Left ventricle myocardium inferior (tissue), 1 donor: ENCODE data around the gene FAM98B. TPM values are rescaled to one million over a fixed set of nuclear protein-coding genes. Genes with fewer than 3 reads are reported as not detected.

Experiments
- DNase-seq: peaks from one replicate; pipeline ENCODE4 v3.0.0-alpha.2; 2020
- H3K27ac ChIP-seq: fragments of 200-600 bp; replicated peaks from 2 replicates; pipeline ENCODE4 v1.8.0; 2021
- H3K27me3 ChIP-seq: fragments of 200-600 bp; 2 replicates; pipeline ENCODE4 v1.8.0; 2021; ENCODE audit warnings: low read depth
- H3K36me3 ChIP-seq: fragments of 200-600 bp; 2 replicates; pipeline ENCODE4 v1.8.0; 2021
- H3K4me1 ChIP-seq: fragments of 200-600 bp; 2 replicates; pipeline ENCODE4 v1.8.0; 2021
- H3K4me3 ChIP-seq: fragments of 200-600 bp; 2 replicates; pipeline ENCODE4 v1.8.0; 2021; ENCODE audit warnings: mild to moderate bottlenecking, moderate library complexity
- H3K9me3 ChIP-seq: fragments of 200-600 bp; replicated peaks from 2 replicates; pipeline ENCODE4 v1.8.0; 2021
- intact Hi-C: fragments of 100-400 bp; cut with micrococcal nuclease; formaldehyde crosslinking; loops from one replicate; pipeline ENCODE4 v1.11.0; 2022
- total RNA-seq: library from RNA; stranded (reverse); fragmentation: NEBNext Ultra II Directional; extraction: Animal tissue kit (Norgen Biotek cat#: 25700); gene quantifications from one replicate; pipeline ENCODE4 v1.2.1, GENCODE V29; 2021
- TF ChIP-seq, protein P1 (sequence below): fragments of 200-600 bp; IDR thresholded peaks from 2 replicates; pipeline ENCODE4 v1.8.0; 2021; ENCODE audit warnings: antibody characterized with exemption, mild to moderate bottlenecking, borderline replicate concordance
- donor health status: DM: no; HTN: yes; CAD: no; lungs with severe emphysema.

Gene FAM98B
- total RNA-seq, 1 donor from 2014 or later, result 28.7 TPM

DNA sequence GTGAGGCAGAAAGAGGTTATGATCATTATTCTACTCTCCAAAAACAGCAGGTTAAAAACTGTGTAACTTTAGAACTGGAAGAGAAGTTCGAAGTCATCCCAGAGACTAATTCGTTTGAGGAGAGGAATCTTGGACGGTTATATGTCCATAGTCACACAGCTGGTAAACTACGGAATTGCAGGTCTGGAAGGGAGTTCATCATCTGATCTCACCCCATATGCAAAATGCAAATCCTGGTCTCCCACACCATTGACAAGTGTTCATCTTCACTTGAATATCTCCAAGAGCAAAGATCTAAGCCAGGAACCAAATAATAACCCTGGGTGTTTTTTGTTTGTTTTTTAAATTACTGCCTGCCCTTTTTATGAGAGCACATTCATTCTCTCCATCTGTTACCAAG is 53.1 kb downstream of the FAM98B start:
- H3K4me3 ChIP-seq, result no peak overlapping the region
- intact Hi-C loops, result no loop called here
- TF ChIP-seq, protein P1, sequence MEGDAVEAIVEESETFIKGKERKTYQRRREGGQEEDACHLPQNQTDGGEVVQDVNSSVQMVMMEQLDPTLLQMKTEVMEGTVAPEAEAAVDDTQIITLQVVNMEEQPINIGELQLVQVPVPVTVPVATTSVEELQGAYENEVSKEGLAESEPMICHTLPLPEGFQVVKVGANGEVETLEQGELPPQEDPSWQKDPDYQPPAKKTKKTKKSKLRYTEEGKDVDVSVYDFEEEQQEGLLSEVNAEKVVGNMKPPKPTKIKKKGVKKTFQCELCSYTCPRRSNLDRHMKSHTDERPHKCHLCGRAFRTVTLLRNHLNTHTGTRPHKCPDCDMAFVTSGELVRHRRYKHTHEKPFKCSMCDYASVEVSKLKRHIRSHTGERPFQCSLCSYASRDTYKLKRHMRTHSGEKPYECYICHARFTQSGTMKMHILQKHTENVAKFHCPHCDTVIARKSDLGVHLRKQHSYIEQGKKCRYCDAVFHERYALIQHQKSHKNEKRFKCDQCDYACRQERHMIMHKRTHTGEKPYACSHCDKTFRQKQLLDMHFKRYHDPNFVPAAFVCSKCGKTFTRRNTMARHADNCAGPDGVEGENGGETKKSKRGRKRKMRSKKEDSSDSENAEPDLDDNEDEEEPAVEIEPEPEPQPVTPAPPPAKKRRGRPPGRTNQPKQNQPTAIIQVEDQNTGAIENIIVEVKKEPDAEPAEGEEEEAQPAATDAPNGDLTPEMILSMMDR, result no peak
- no peaks in the 10 kb centered on the region for H3K9me3 ChIP-seq
- no peak overlapping the region for H3K27ac ChIP-seq
- DNase-seq, result no peak
- H3K27me3 ChIP-seq, result no peaks in the 10 kb centered on the region
- H3K36me3 ChIP-seq, result no peaks in the 10 kb centered on the region
- H3K4me1 ChIP-seq, result peaks cover 7% of the 10 kb centered on the region

DNA sequence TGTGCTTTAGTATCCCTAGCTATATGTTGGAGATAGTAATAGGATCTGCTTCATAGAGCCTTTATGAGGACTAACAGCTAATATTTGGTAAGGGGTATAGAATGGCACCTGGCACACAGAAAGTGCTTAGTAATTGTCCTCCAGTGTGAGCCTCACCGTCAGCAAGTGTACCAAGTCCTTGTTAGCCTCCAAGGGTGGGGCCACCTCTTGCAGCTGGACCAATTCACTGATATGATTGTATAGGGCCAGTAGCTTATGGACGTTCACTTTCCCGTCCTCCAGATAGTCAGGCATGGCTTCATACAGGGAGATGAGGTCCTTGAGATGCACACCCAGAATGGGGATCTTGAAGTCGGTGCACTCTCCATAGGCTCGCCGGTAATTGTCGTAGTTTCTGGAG is 53.6 kb downstream of the FAM98B start:
- Histone ChIP-seq H3K27me3 (no peaks in the 10 kb centered on the region), H3K4me1 (peaks cover 7% of the 10 kb centered on the region), H3K36me3 (no peaks in the 10 kb centered on the region), H3K4me3 (no peak overlapping the region), H3K9me3 (no peaks in the 10 kb centered on the region), H3K27ac (no peak overlapping the region)
- TF ChIP-seq, protein P1, result no peak
- intact Hi-C loops, result no loop called here
- no peak for DNase-seq

DNA sequence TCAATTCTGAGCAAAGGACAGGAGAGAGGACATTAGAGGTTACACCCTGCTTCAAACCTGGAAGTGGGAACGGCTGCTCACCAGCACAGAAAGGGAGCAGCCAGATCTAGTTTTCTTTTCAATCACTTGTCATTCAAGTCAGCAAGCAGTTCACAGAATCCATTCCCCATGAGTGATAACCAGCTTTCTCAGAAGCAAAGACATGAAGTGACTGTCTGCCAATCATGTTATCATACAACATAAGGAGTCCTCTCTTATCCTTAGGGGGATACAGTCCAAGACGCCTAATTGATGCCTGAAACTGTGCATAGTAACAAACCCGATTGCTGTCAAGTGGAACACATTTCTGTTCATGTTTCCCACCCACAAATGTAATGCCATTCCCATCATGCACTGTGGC is 54.7 kb downstream of the FAM98B start:
- intact Hi-C loops, result no loop called here
- H3K27me3 ChIP-seq, result peaks cover 7% of the 10 kb centered on the region
- no peaks in the 10 kb centered on the region for H3K36me3 ChIP-seq
- no peak overlapping the region for H3K4me3 ChIP-seq
- H3K27ac ChIP-seq, result no peak overlapping the region
- TF ChIP-seq, protein P1, result no peak
- no peak for DNase-seq
- peaks cover 7% of the 10 kb centered on the region for H3K4me1 ChIP-seq
- no peaks in the 10 kb centered on the region for H3K9me3 ChIP-seq

DNA sequence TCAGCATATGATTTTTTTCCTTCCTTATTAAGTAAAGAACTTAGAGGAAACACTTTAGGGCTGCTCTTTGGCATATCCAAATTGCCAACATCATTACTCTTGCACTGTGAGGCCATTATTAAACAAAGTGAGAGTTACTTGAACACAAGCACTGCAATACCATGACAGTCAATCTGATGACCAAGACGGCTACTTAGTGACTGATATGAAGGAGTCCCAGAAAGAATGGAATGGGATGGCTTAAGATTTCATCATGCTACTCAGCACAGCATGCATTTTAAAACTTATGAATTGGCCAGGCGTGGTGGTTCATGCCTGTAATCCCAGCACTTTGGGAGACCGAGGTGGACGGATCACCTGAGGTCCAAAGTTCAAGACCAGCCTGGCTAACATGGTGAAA is 55.2 kb downstream of the FAM98B start:
- peaks cover 12% of the 10 kb centered on the region for H3K27me3 ChIP-seq
- intact Hi-C loops, result no loop called here
- no peak for DNase-seq
- H3K4me1 ChIP-seq, result peaks cover 7% of the 10 kb centered on the region
- TF ChIP-seq, protein P1, result no peak
- no peak overlapping the region for H3K4me3 ChIP-seq
- H3K27ac ChIP-seq, result no peak overlapping the region
- H3K36me3 ChIP-seq, result no peaks in the 10 kb centered on the region
- no peaks in the 10 kb centered on the region for H3K9me3 ChIP-seq

DNA sequence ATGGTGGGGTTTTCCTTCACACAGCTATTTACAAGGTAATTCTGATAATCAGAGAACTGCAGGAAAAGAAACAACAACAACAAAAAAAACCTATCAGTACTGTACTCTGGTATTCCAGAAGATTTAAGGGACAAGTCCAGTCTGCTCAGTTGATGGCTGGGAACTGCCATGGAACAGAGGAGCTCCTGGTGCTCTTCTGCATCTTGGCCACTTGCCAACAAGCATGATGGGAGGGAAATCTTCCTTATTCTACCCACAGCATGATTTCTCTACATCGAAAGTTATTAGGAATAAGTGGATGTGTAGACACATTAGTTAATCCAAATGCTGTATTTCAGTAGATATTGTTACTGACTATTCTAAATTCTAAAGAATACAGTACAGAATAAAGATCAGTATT is 59.0 kb downstream of the FAM98B start:
- intact Hi-C loops, result no loop called here
- Histone ChIP-seq H3K27ac (no peak overlapping the region), H3K36me3 (no peaks in the 10 kb centered on the region), H3K27me3 (peaks cover 50% of the 10 kb centered on the region), H3K9me3 (no peaks in the 10 kb centered on the region), H3K4me3 (no peak overlapping the region), H3K4me1 (no peaks in the 10 kb centered on the region)
- no peak for DNase-seq
- TF ChIP-seq, protein P1, result no peak

DNA sequence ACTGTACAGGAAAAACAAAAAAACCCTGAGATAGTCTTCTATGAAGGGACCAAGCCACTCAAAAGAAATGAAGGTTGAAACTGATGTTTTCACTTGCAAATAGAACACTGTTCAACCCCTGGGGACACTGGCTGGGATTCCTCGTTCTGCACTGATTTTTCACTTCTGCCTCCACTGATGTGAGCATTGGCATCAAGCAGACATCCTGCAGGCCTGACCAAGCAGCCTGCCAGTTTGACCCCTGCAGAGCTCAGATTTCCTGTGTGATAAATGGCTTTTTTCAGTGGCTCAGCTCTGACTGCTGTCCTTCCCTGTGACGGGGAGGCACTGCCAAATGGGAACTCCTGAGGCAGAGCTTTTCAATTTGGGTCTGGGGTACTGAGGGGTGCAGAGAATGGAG is 60.7 kb downstream of the FAM98B start:
- Histone ChIP-seq H3K27ac (no peak overlapping the region), H3K27me3 (peaks cover 65% of the 10 kb centered on the region), H3K36me3 (no peaks in the 10 kb centered on the region), H3K4me3 (no peak overlapping the region), H3K4me1 (no peaks in the 10 kb centered on the region), H3K9me3 (no peaks in the 10 kb centered on the region)
- intact Hi-C loops, result no loop called here
- no peak for DNase-seq
- TF ChIP-seq, protein P1, result no peak
